KMS-11 (cell line): ENCODE data around the gene BUD13.

Experiments used
- H2AFZ ChIP-seq: fragments of 200-600 bp; sonication (generic); 2 replicates; pipeline ENCODE4 v1.6.1; 2016; ENCODE audit warnings: antibody characterized with exemption, mixed run types, low read depth
- H3K27ac ChIP-seq: fragments of 200-600 bp; sonication (generic); 2 replicates; pipeline ENCODE4 v1.6.1; 2016; ENCODE audit warnings: mild to moderate bottlenecking, mixed run types
- H3K27me3 ChIP-seq: fragments of 200-600 bp; sonication (generic); 2 replicates; pipeline ENCODE4 v1.6.1; 2017; ENCODE audit warnings: mild to moderate bottlenecking, low read depth, mixed run types, moderate library complexity; ENCODE audit not compliant: insufficient read depth
- H3K36me3 ChIP-seq: fragments of 200-600 bp; sonication (generic); 2 replicates; pipeline ENCODE4 v1.6.1; 2017; ENCODE audit warnings: mild to moderate bottlenecking, mixed run types; ENCODE audit not compliant: insufficient read depth
- H3K4me1 ChIP-seq: fragments of 200-600 bp; sonication (generic); 2 replicates; pipeline ENCODE4 v1.6.1; 2016; ENCODE audit warnings: mild to moderate bottlenecking, low read depth, mixed run types; ENCODE audit not compliant: poor library complexity, severe bottlenecking
- H3K4me2 ChIP-seq: fragments of 200-600 bp; sonication (generic); 2 replicates; pipeline ENCODE4 v1.7.0; 2016; ENCODE audit warnings: mild to moderate bottlenecking, mixed run types
- H3K4me3 ChIP-seq: fragments of 200-600 bp; sonication (generic); IDR thresholded peaks from 2 replicates; pipeline ENCODE4 v1.6.1; 2017; ENCODE audit warnings: low read depth, low read length, mixed read lengths; ENCODE audit not compliant: insufficient read depth
- H3K79me2 ChIP-seq: fragments of 200-600 bp; sonication (generic); 2 replicates; pipeline ENCODE4 v1.6.1; 2016; ENCODE audit warnings: low read depth, mixed run types; ENCODE audit not compliant: insufficient read depth
- H3K9ac ChIP-seq: fragments of 200-600 bp; sonication (generic); 2 replicates; pipeline ENCODE4 v1.6.1; 2016; ENCODE audit warnings: mild to moderate bottlenecking, mixed run types
- H4K20me1 ChIP-seq: fragments of 200-600 bp; sonication (generic); 2 replicates; pipeline ENCODE4 v1.6.1; 2016; ENCODE audit warnings: mild to moderate bottlenecking, mixed run types; ENCODE audit not compliant: insufficient read depth
- CTCF ChIP-seq: fragments of 200-600 bp; sonication (generic); conservative IDR thresholded peaks from 2 replicates; pipeline ENCODE4 v1.6.1; 2017; ENCODE audit warnings: low read depth, mild to moderate bottlenecking, antibody characterized with exemption, low read length, moderate library complexity, mixed read lengths

BUD13 gene

GRCh38 chr11:116800610-116801009, 27.8 kb upstream of the BUD13 start:
- Histone ChIP-seq H3K36me3 (no peaks in the 10 kb centered on the region), H3K27me3 (no peaks in the 10 kb centered on the region), H2AFZ (no peak overlapping the region), H3K4me1 (no peaks in the 10 kb centered on the region), H3K4me2 (no peak overlapping the region), H3K79me2 (no peaks in the 10 kb centered on the region), H3K9ac (no peak overlapping the region), H4K20me1 (no peaks in the 10 kb centered on the region), H3K4me3 (no peak overlapping the region), H3K27ac (no peak overlapping the region)
- TF ChIP-seq CTCF = no peak

DNA sequence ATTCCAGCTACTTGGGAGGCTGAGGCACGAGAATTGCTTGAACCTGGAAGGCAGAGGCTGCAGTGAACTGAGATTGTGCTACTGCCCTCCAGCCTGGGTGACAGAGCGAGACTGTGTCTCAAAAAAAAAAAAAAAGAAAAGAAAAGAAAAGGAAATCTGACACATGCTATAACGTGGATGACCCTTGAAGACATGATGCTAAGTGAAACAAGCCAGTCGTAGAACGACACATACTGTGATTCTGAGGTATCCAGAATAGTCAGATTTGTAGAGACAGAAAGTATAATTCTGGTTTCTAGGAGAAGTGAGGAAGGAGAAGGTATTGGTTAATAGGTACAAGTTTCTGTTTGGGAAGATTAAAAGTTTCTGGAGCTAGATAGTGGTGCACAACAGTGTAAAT, 25.6 kb upstream of the BUD13 start:
- H3K4me1 ChIP-seq = no peaks in the 10 kb centered on the region
- no peak for TF ChIP-seq CTCF
- H3K27ac ChIP-seq = no peak overlapping the region
- H3K4me2 ChIP-seq = no peak overlapping the region
- H2AFZ ChIP-seq = no peak overlapping the region
- H3K27me3 ChIP-seq = no peaks in the 10 kb centered on the region
- H3K36me3 ChIP-seq = no peaks in the 10 kb centered on the region
- no peaks in the 10 kb centered on the region for H4K20me1 ChIP-seq
- H3K9ac ChIP-seq = no peak overlapping the region
- no peak overlapping the region for H3K4me3 ChIP-seq
- H3K79me2 ChIP-seq = no peaks in the 10 kb centered on the region

- no peak overlapping the region for H3K4me2 ChIP-seq
- TF ChIP-seq CTCF = no peak
- H3K9ac ChIP-seq = no peak overlapping the region
- H4K20me1 ChIP-seq = no peaks in the 10 kb centered on the region
- H3K79me2 ChIP-seq = no peaks in the 10 kb centered on the region
- no peaks in the 10 kb centered on the region for H3K27me3 ChIP-seq
- H2AFZ ChIP-seq = no peak overlapping the region
- no peaks in the 10 kb centered on the region for H3K4me1 ChIP-seq
- no peak overlapping the region for H3K4me3 ChIP-seq
- H3K27ac ChIP-seq = no peak overlapping the region
- H3K36me3 ChIP-seq = no peaks in the 10 kb centered on the region
Observed at GRCh38 chr11:116797816-116798215, 25.0 kb upstream of the BUD13 start.

GRCh38 chr11:116796548-116796947, 23.8 kb upstream of the BUD13 start:
- Histone ChIP-seq H3K27ac (no peak overlapping the region), H3K4me2 (no peak overlapping the region), H3K4me1 (no peaks in the 10 kb centered on the region), H3K9ac (no peak overlapping the region), H3K79me2 (no peaks in the 10 kb centered on the region), H3K4me3 (no peak overlapping the region), H4K20me1 (no peaks in the 10 kb centered on the region), H3K36me3 (no peaks in the 10 kb centered on the region), H2AFZ (no peak overlapping the region), H3K27me3 (no peaks in the 10 kb centered on the region)
- TF ChIP-seq CTCF = no peak

DNA sequence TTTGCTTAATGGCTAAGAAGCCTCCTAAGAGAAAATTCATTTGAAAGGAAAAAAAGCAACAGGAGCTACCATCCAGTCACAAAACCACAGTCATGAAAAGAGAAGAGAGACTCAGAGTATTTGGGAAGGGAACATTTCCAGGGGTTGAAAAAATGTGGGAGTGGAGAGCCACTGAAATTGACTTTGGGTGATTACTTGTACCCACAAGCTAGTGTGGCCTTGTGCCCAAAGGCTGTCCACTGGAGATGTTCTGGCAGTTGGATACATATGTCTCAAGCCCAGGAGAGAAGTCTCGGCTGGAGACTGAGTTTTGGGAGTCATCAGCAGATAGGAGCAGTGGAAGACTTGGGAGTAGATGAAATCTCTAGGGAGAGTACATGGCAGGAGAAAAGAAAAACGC, 22.1 kb upstream of the BUD13 start:
- H3K27me3 ChIP-seq = no peaks in the 10 kb centered on the region
- no peaks in the 10 kb centered on the region for H3K36me3 ChIP-seq
- no peak for TF ChIP-seq CTCF
- H3K27ac ChIP-seq = no peak overlapping the region
- no peak overlapping the region for H3K9ac ChIP-seq
- H4K20me1 ChIP-seq = no peaks in the 10 kb centered on the region
- H3K79me2 ChIP-seq = no peaks in the 10 kb centered on the region
- H3K4me1 ChIP-seq = no peaks in the 10 kb centered on the region
- H2AFZ ChIP-seq = no peak overlapping the region
- no peak overlapping the region for H3K4me3 ChIP-seq
- no peak overlapping the region for H3K4me2 ChIP-seq
